RCC 7860 (cell line): ENCODE data around the gene RGS19.

Experiments
- DNase-seq: peaks from one replicate; pipeline ENCODE4 v3.0.0-alpha.2; 2015; ENCODE audit warnings: low spot score
- FAIRE-seq: peaks from 2 replicates; lab custom pipeline; 2012; peaks lifted over from hg19 to GRCh38; lab: Jason Lieb, UNC

The RGS19 gene

GRCh38 chr20:64108731-64109681 is 29.7 kb upstream of the RGS19 start:
- no peak for DNase-seq
- FAIRE-seq: no peak

GRCh38 chr20:64107736-64108457 is 28.6 kb upstream of the RGS19 start:
- FAIRE-seq: no peak
- no peak for DNase-seq

- DNase-seq: no peak
- FAIRE-seq: no peak
Measured at GRCh38 chr20:64106981-64107735, 27.8 kb upstream of the RGS19 start, which contains the start of gene NPBWR2. Gene NPBWR2 (minus strand): TSS chr20:64107565. CDS start chr20:64106831, 734 bp downstream.

- FAIRE-seq: no peak
- no peak for DNase-seq
Measured at GRCh38 chr20:64106435-64106961, 27.2 kb upstream of the RGS19 start.

- DNase-seq: no peak
- FAIRE-seq: no peak
Measured at GRCh38 chr20:64105846-64106434, 26.6 kb upstream of the RGS19 start.

- FAIRE-seq (no peak), DNase-seq (no peak)
Measured at GRCh38 chr20:64104667-64105451, 25.5 kb upstream of the RGS19 start.

- FAIRE-seq: no peak
- DNase-seq: no peak
Measured at GRCh38 chr20:64103871-64104666, 24.8 kb upstream of the RGS19 start.

GRCh38 chr20:64102647-64103354 is 23.5 kb upstream of the RGS19 start:
- no peak for DNase-seq
- FAIRE-seq: no peak

- FAIRE-seq (no peak), DNase-seq (no peak)
Measured at GRCh38 chr20:64101731-64102621, 22.7 kb upstream of the RGS19 start.

- FAIRE-seq: no peak
- no peak for DNase-seq
Measured at GRCh38 chr20:64100946-64101688, 21.8 kb upstream of the RGS19 start.

- FAIRE-seq (no peak), DNase-seq (no peak)
Measured at GRCh38 chr20:64100566-64100888, 21.2 kb upstream of the RGS19 start.

- FAIRE-seq (no peak), DNase-seq (no peak)
Measured at GRCh38 chr20:64099880-64100565, 20.7 kb upstream of the RGS19 start.

GRCh38 chr20:64099086-64099786 is 19.9 kb upstream of the RGS19 start:
- no peak for FAIRE-seq
- no peak for DNase-seq

- no peak for FAIRE-seq
- DNase-seq: no peak
Measured at GRCh38 chr20:64098471-64099013, 19.2 kb upstream of the RGS19 start.

GRCh38 chr20:64096535-64096934 is 17.2 kb upstream of the RGS19 start:
- DNase-seq (no peak), FAIRE-seq (no peak)
